Natural killer cell (primary cell): ENCODE measurements around the gene TCF4. TPM values are rescaled to one million over a fixed set of nuclear protein-coding genes. Genes with fewer than 3 reads are reported as not detected.

Experiments used
- ATAC-seq, 3 donors: fragments of 150-1000 bp in 2 of 3; fragments of 200-7000 bp in 1 of 3; cut with Tn5 transposase; 1 replicate in 1 of 3; 2 replicates in 2 of 3; pipeline ENCODE4 v1.10.0; 2021; ENCODE audit warnings: mild to moderate bottlenecking in 2 of 3, moderate library complexity in 2 of 3
- DNase-seq, 2 donors: peaks; one replicate each; pipeline versions ENCODE4 v3.0.0 to v3.0.0-alpha.2; 2013 to 2021; ENCODE audit warnings: mixed read lengths in 1 of 2
- H3K27ac ChIP-seq: one replicate; pipeline ENCODE4 v1.5.1; 2013; ENCODE audit warnings: mild to moderate bottlenecking, low read length
- H3K27me3 ChIP-seq: one replicate; pipeline ENCODE4 v1.6.1; 2013; ENCODE audit warnings: low read length; ENCODE audit not compliant: control insufficient read depth, insufficient read depth
- H3K36me3 ChIP-seq: one replicate; pipeline ENCODE4 v1.6.1; 2013; ENCODE audit warnings: low read length; ENCODE audit not compliant: control insufficient read depth, insufficient read depth
- H3K4me1 ChIP-seq: one replicate; pipeline ENCODE4 v1.6.1; 2013; ENCODE audit warnings: low read length; ENCODE audit not compliant: control insufficient read depth, insufficient read depth
- H3K4me3 ChIP-seq: one replicate; pipeline ENCODE4 v1.5.1; 2013; ENCODE audit warnings: low read length
- H3K9me3 ChIP-seq: one replicate; pipeline ENCODE4 v1.6.1; 2013; ENCODE audit warnings: low read length; ENCODE audit not compliant: control insufficient read depth, insufficient read depth
- H3K27ac Mint-ChIP-seq, 2 donors: one replicate each; pipeline ENCODE4 v1.8.0; 2022; ENCODE audit warnings: mild to moderate bottlenecking in 2 of 2, mixed read lengths in 2 of 2, moderate library complexity in 1 of 2
- H3K27me3 Mint-ChIP-seq, 2 donors: one replicate each; pipeline ENCODE4 v1.8.0; 2022; ENCODE audit warnings: low read depth in 2 of 2, mixed read lengths in 2 of 2
- H3K36me3 Mint-ChIP-seq: one replicate; pipeline ENCODE4 v1.8.0; 2022; ENCODE audit warnings: mixed read lengths
- H3K4me1 Mint-ChIP-seq, 2 donors: one replicate each; pipeline ENCODE4 v1.8.0; 2022; ENCODE audit warnings: mixed read lengths in 2 of 2
- H3K4me3 Mint-ChIP-seq: one replicate; pipeline ENCODE4 v1.8.0; 2022; ENCODE audit warnings: mild to moderate bottlenecking, moderate library complexity, mixed read lengths
- H3K9me3 Mint-ChIP-seq, 2 donors: one replicate each; pipeline ENCODE4 v1.8.0; 2022; ENCODE audit warnings: mixed read lengths in 2 of 2
- CTCF ChIP-seq: fragments of 200-600 bp; IDR thresholded peaks from one replicate; pipeline ENCODE4 v1.8.0; 2022; ENCODE audit warnings: antibody characterized with exemption
- WGBS: methylation state at CpG from one replicate; pipeline ENCODE4 v1.1.7; 2013; ENCODE audit warnings: missing lambda C conversion rate; ENCODE audit not compliant: insufficient coverage; 5-methylcytosine and 5-hydroxymethylcytosine counted together
- intact Hi-C: fragments of 100-400 bp; cut with micrococcal nuclease; formaldehyde crosslinking; loops from one replicate; pipeline ENCODE4 v1.14.2; 2022
- total RNA-seq, 4 donors: library from RNA; stranded (reverse); fragments of 120-200 nt in 1 of 4; gene quantifications; one replicate each; pipeline versions ENCODE4 v1.2.3 to v1.2.4, GENCODE V29; 2013 to 2022

The TCF4 gene
- total RNA-seq, 3 donors from 2014 or later (not counting 1 experiment from before 2014, with no cell fraction given): 8.3 to 16.5 (median 9.0) TPM

DNA sequence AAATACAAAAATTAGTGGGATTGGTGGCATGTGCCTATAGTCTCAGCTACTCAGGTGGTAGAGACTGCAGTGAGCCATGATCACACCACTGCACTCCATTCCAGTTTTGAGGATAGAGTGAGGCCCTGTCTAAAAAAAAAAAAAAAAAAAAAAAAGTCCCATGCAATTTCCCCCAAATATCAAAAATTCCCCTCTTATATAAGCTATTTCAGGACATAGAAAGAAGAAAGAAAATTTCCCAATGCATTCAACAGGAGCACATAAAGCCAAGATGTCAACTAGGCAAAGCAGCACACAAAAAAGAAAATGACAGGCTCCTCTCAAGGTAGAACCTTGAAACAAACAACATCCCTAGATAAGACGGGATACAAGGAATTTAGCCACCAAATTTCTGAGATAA is 213.3 kb downstream of the TCF4 start:
- H3K9me3 ChIP-seq: no peaks in the 10 kb centered on the region
- Mint-ChIP-seq H3K9me3 (no peaks in the 10 kb centered on the region), H3K4me3 (no peak overlapping the region), H3K36me3 (no peaks in the 10 kb centered on the region), H3K4me1 (peaks cover 0 to 8% of the 10 kb centered on the region in 2 donors), H3K27ac (no peak overlapping the region), H3K27me3 (no peaks in the 10 kb centered on the region)
- no CpG with 5 or more reads among the region's 1 CpG for WGBS
- no peak for TF ChIP-seq CTCF
- no peaks in the 10 kb centered on the region for H3K36me3 ChIP-seq
- no peak overlapping the region for H3K27ac ChIP-seq
- H3K27me3 ChIP-seq: no peaks in the 10 kb centered on the region
- H3K4me3 ChIP-seq: no peak overlapping the region
- ATAC-seq: no peak
- H3K4me1 ChIP-seq: no peaks in the 10 kb centered on the region
- intact Hi-C loops: no loop called here
- no peak for DNase-seq

DNA sequence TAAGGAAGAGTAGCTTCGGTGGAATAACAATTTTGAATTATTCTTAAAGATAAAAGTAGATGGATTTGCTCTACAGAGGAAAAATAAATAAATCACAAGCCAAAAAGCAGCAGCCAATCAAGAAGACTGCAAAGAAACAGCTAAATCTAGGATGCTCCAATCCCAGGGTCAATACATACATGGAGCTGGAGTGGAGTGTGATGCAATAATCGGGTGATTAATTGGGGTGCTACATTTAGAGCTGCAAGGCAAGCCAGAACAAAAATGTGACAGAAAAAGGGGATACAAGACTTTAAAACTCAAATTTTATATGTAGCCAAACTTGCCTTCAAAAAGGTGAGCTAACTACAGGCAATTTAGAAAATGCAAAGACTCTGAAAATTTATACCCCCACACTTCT is 215.8 kb downstream of the TCF4 start:
- H3K27ac Mint-ChIP-seq: no peak overlapping the region
- H3K36me3 ChIP-seq: no peaks in the 10 kb centered on the region
- no peaks in the 10 kb centered on the region for H3K36me3 Mint-ChIP-seq
- intact Hi-C loops: no loop called here
- H3K9me3 Mint-ChIP-seq: no peaks in the 10 kb centered on the region
- H3K9me3 ChIP-seq: no peaks in the 10 kb centered on the region
- H3K27me3 Mint-ChIP-seq: no peaks in the 10 kb centered on the region
- DNase-seq (no peak), ATAC-seq (no peak)
- H3K27me3 ChIP-seq: no peaks in the 10 kb centered on the region
- H3K4me1 ChIP-seq: no peaks in the 10 kb centered on the region
- H3K4me3 ChIP-seq: no peak overlapping the region
- no peaks in the 10 kb centered on the region for H3K4me1 Mint-ChIP-seq
- WGBS: 100% methylated on average over 2 of the region's 2 CpGs
- no peak for TF ChIP-seq CTCF
- H3K4me3 Mint-ChIP-seq: no peak overlapping the region
- no peak overlapping the region for H3K27ac ChIP-seq

- no peak for ATAC-seq
- Mint-ChIP-seq H3K9me3 (no peaks in the 10 kb centered on the region), H3K4me3 (no peak overlapping the region), H3K4me1 (no peaks in the 10 kb centered on the region), H3K27me3 (no peaks in the 10 kb centered on the region), H3K27ac (no peak overlapping the region), H3K36me3 (no peaks in the 10 kb centered on the region)
- no peaks in the 10 kb centered on the region for H3K4me1 ChIP-seq
- intact Hi-C loops: no loop called here
- no peak overlapping the region for H3K27ac ChIP-seq
- no peaks in the 10 kb centered on the region for H3K36me3 ChIP-seq
- no peak for TF ChIP-seq CTCF
- no peaks in the 10 kb centered on the region for H3K9me3 ChIP-seq
- H3K4me3 ChIP-seq: no peak overlapping the region
- DNase-seq: no peak
- H3K27me3 ChIP-seq: no peaks in the 10 kb centered on the region
These were observed 217.1 kb downstream of the TCF4 start for GRCh38 chr18:55370936-55371335.

- Histone ChIP-seq H3K36me3 (no peaks in the 10 kb centered on the region), H3K4me1 (no peaks in the 10 kb centered on the region), H3K4me3 (no peak overlapping the region), H3K9me3 (no peaks in the 10 kb centered on the region), H3K27me3 (no peaks in the 10 kb centered on the region), H3K27ac (no peak overlapping the region)
- Mint-ChIP-seq H3K36me3 (no peaks in the 10 kb centered on the region), H3K27ac (no peak overlapping the region), H3K4me3 (no peak overlapping the region), H3K4me1 (no peaks in the 10 kb centered on the region), H3K9me3 (no peaks in the 10 kb centered on the region), H3K27me3 (no peaks in the 10 kb centered on the region)
- no peak for DNase-seq
- WGBS: 96% methylated on average over 2 of the region's 2 CpGs
- no peak for TF ChIP-seq CTCF
- intact Hi-C loops: no loop called here
- no peak for ATAC-seq
These were observed 218.6 kb downstream of the TCF4 start for GRCh38 chr18:55369346-55369745.
